ENCODE results near the gene MRPS33.
"Not testable (repeated sequence)": the region's sequence is repeated elsewhere in the genome, so short reads cannot be mapped to it uniquely, and the experiment has no call there.

MRPS33 gene

DNA sequence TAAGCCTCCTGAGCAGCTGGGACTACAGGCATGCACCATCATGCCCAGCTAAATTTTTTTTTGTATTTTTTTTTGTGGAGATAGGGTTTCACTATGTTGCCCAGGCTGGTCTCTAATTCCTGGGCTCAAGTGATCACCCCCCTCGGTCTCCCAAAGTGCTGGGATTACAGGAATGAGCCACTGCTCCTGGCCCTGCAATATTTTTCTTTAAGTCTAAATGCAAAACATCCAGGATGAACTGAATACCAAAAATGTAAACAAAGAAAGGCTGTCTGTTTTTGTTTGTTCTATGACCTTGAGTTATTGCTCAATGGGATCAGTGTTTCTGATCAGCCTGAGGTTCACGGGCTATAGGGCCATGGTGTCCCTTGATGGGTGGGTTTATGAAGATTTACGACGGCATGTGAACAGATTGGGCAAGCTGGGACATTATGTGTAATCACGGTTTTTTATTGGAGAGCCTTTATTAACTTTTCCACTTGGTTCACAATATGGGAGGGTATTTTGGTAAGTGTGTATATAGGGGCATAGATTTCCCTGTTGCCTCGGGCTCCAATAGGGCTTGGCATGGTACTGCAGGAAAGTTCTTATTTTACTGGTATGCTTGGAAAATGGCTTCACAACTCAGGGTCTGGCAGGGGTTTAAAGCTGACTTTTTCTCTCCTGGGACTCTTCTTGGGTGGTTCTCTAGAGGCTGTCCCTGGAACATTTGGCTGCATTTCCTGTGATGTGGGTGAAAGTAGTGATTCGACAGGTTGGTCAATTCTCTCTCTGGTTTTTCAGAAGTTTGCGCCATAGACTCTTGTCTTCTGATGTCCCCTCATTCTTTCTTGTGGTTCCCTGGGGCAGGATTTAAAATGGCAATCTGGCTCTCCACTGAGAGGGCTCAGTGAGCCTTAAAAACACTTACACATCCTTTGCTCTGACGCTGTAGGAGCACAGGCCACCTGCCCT, 41.6 kb downstream of the MRPS33 start:
- Mint-ChIP-seq H3K27me3 (ENCODE audit: low read depth, poor library complexity) (peaks cover 8% of the 10 kb centered on the region), H3K27ac (no peak overlapping the region), H3K9me3 (no peaks in the 10 kb centered on the region), H3K4me3 (no peak overlapping the region), H3K36me3 (ENCODE audit: low read depth) (no peaks in the 10 kb centered on the region), H3K4me1 (peaks cover 10% of the 10 kb centered on the region)
- no peak for DNase-seq
- TF ChIP-seq CTCF (IDR thresholded peaks at IDR 0.05) = no peak

- no peaks in the 10 kb centered on the region for H3K36me3 Mint-ChIP-seq (ENCODE audit: low read depth)
- no peaks in the 10 kb centered on the region for H3K9me3 Mint-ChIP-seq
- no peak overlapping the region for H3K27ac Mint-ChIP-seq
- H3K4me3 Mint-ChIP-seq = no peak overlapping the region
- no peak for DNase-seq
- no peak for TF ChIP-seq CTCF (IDR thresholded peaks at IDR 0.05)
- H3K27me3 Mint-ChIP-seq (ENCODE audit: low read depth, poor library complexity) = peaks cover 8% of the 10 kb centered on the region
- H3K4me1 Mint-ChIP-seq = peaks cover 10% of the 10 kb centered on the region
Observed at GRCh38 chr7:140972344-140972743, 42.4 kb downstream of the MRPS33 start.

- Mint-ChIP-seq H3K4me3 (no peak overlapping the region), H3K4me1 (no peaks in the 10 kb centered on the region), H3K27me3 (ENCODE audit: low read depth, poor library complexity) (peaks cover 6% of the 10 kb centered on the region), H3K27ac (no peak overlapping the region), H3K36me3 (ENCODE audit: low read depth) (no peaks in the 10 kb centered on the region), H3K9me3 (peaks cover under 1% of the 10 kb centered on the region)
- no peak for TF ChIP-seq CTCF (IDR thresholded peaks at IDR 0.05)
- DNase-seq = no peak
Observed at GRCh38 chr7:140967438-140967837, 47.3 kb downstream of the MRPS33 start.

- Mint-ChIP-seq H3K9me3 (peaks cover 4% of the 10 kb centered on the region), H3K27ac (no peak overlapping the region), H3K4me3 (no peak overlapping the region), H3K36me3 (ENCODE audit: low read depth) (no peaks in the 10 kb centered on the region), H3K4me1 (no peaks in the 10 kb centered on the region), H3K27me3 (ENCODE audit: low read depth, poor library complexity) (peaks cover 6% of the 10 kb centered on the region)
- no peak for TF ChIP-seq CTCF (IDR thresholded peaks at IDR 0.05)
- no peak for DNase-seq
Observed at GRCh38 chr7:140966561-140967233, 48.1 kb downstream of the MRPS33 start.

GRCh38 chr7:140961117-140961516, 53.6 kb downstream of the MRPS33 start:
- Mint-ChIP-seq H3K4me1 (no peaks in the 10 kb centered on the region), H3K27me3 (ENCODE audit: low read depth, poor library complexity) (peaks cover 4% of the 10 kb centered on the region), H3K36me3 (ENCODE audit: low read depth) (no peaks in the 10 kb centered on the region), H3K27ac (no peak overlapping the region), H3K9me3 (peaks cover 30% of the 10 kb centered on the region), H3K4me3 (no peak overlapping the region)
- no peak for DNase-seq
- no peak for TF ChIP-seq CTCF (IDR thresholded peaks at IDR 0.05)

DNA sequence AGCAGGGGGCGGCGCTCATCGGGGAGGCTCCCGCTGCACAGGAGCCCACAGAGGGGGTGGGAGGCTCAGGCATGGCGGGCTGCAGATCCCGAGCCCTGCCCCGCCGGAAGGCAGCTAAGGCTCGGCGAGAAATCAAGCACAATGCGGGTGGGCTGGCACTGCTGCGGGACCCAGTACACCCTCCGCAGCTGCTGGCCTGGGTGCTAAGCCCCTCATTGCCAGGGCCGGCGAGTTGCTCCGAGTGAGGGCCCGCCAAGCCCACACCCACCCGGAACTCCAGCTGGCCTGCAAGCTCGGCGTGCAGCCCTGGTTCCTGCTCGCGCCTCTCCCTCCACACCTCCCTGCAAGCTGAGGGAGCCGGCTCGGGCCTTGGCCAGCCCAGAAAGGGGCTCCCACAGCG, 57.8 kb downstream of the MRPS33 start:
- not testable (repeated sequence) for H3K4me3 Mint-ChIP-seq; H3K36me3 Mint-ChIP-seq (ENCODE audit: low read depth); H3K27ac Mint-ChIP-seq; H3K4me1 Mint-ChIP-seq; DNase-seq; H3K27me3 Mint-ChIP-seq (ENCODE audit: low read depth, poor library complexity)
- H3K9me3 Mint-ChIP-seq = peaks cover 34% of the 10 kb centered on the region
